Regular cardiac myocyte (primary cell): ENCODE data around the gene NDFIP1. TPM values are rescaled to one million over a fixed set of nuclear protein-coding genes. Genes with fewer than 3 reads are reported as not detected.

Source experiments
- total RNA-seq: library from RNA; depleted of rRNA; stranded (reverse); fragments of >200 nt; gene quantifications from 2 replicates; pipeline ENCODE4 v1.2.3, GENCODE V29; 2014

NDFIP1 gene, protein sequence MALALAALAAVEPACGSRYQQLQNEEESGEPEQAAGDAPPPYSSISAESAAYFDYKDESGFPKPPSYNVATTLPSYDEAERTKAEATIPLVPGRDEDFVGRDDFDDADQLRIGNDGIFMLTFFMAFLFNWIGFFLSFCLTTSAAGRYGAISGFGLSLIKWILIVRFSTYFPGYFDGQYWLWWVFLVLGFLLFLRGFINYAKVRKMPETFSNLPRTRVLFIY
- 105 and 118 TPM in 2 replicates for total RNA-seq

DNA sequence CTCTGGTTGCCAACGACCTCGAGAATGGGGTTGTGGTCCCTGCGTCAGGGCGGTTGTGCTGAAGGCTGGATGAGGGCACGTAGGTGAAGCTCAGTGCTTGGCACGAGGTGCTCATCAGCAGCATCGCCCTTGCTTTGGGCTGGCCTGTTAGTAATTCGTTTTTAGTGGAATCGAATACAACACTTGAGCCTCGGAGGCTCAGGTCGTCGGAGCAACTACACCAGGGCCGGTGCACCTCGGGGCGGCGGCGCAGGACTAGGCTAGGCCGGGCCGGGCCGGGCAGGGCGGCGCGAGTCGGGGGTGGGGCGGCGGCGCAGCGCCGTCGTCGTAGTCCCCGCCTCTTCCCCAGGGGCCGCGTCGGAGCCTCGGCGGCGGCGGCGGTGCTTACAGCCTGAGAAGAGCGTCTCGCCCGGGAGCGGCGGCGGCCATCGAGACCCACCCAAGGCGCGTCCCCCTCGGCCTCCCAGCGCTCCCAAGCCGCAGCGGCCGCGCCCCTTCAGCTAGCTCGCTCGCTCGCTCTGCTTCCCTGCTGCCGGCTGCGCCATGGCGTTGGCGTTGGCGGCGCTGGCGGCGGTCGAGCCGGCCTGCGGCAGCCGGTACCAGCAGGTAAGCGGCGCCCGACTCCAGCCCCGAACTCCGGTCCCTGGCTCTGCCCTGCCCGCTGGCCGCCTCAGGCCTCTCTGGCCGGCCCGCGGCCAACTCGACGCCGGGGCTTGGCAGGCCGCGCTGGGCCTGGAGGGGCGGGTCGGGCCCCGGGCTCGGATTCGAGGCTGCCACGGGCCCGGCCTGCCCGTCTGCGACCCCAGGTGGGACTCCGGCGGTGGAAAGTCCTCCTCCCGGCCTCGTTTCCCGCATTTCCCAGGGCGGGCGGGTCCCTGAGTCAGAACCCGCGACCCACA, at the start of gene NDFIP1:
Gene NDFIP1 (plus strand): TSS at position 348 of the 899 bp plus-strand sequence. CDS start 196 bp downstream, at position 544.

Other genes with a start within 250 kb of the NDFIP1 start
- 0.77 and 2.3 TPM in 2 replicates for gene PCDH1, start 230.4 kb upstream of the NDFIP1 start, total RNA-seq
- 22.2 and 31.6 TPM in 2 replicates for gene DELE1, start 184.9 kb upstream of the NDFIP1 start, total RNA-seq
- gene PCDH12, start 150.6 kb upstream of the NDFIP1 start, total RNA-seq = 0.56 and 0.77 TPM in 2 replicates
- 78.8 and 92.5 TPM in 2 replicates for gene RNF14, start 139.7 kb upstream of the NDFIP1 start, total RNA-seq
- gene GNPDA1, start 95.8 kb upstream of the NDFIP1 start, total RNA-seq = 43.7 and 84.6 TPM in 2 replicates
- gene SPRY4, start 216.2 kb downstream of the NDFIP1 start, total RNA-seq = 8.7 and 18.8 TPM in 2 replicates